HG03565 (cell line): ENCODE results near the gene GPN3.
"Not testable (repeated sequence)": the region's sequence is repeated elsewhere in the genome, so short reads cannot be mapped to it uniquely, and the experiment has no call there.

Source experiments
- ATAC-seq: cut with Tn5 transposase; IDR thresholded peaks from one replicate; pipeline ENCODE4 v1.9.1; 2021; ENCODE audit warnings: mild to moderate bottlenecking, moderate library complexity; ENCODE audit not compliant: unreplicated experiment

The GPN3 gene

DNA sequence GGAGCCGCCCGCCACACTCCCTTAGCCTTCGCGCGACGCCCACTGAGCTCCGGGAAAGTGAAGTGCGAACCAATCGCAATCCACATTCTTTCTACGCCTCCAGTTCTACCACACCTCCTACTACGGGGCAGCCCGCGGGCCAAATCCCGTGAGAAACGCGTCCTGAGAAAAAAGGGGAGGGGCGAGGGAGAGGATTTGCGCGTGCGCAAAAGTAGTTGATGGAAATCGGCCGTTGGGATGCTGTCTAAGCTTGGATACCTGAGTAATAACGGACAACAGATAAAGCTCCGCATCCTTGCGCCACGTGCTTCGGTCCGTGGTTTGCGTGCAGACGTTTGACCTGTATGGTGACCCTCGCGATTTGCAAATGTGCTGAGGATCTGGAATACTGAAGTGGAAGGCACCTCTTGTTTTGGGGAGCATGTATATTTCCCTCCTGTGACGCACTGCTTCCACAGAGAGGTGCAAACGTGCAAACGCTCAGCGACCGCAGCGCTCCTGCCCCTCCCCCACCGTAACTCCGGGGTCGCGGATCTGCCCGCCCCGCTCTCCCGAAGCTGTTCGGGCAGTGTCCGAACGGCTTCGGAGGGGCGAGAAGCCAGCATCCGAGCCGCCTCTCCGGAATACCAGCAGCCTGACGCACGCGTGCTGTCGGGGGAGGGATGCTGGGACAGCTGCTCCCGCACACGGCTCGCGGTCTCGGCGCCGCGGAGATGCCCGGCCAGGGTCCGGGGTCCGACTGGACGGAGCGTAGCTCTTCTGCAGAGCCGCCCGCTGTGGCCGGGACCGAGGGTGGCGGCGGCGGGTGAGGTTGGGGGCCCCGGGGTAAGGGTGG is at the start of gene GPN3, which contains the start of gene FAM216A:
Gene GPN3 (minus strand): TSS at position 44 of the 835 bp plus-strand sequence. CDS start 54 bp downstream, outside the sequence.
Gene FAM216A (plus strand): TSS at position 632 of the 835 bp plus-strand sequence. CDS start 31 bp downstream, at position 663.
- ATAC-seq: peak; percentile 71

- ATAC-seq: no peak
Observed at GRCh38 chr12:110516995-110517394, 48.9 kb upstream of the GPN3 start.

DNA sequence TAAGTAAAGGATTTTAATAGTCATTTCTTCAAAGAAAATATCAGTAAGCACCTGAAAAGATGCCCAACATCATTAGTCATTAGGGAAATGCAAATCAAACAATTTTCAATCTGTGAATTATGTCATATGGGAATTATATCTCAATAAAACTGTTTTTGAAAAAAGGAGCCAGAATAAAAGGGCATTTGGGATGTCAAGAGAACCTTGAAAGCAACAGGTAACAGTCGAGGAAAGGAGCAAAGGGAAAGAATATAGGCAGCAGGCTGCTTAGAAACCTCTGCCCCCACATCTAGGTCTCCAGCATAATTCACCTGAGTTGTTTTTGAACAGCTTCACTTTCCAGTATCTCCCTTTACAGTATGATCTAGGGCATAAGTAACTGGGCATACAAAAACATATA is 46.3 kb upstream of the GPN3 start:
- no peak for ATAC-seq

GRCh38 chr12:110513842-110514241 is 45.8 kb upstream of the GPN3 start:
- ATAC-seq: no peak

DNA sequence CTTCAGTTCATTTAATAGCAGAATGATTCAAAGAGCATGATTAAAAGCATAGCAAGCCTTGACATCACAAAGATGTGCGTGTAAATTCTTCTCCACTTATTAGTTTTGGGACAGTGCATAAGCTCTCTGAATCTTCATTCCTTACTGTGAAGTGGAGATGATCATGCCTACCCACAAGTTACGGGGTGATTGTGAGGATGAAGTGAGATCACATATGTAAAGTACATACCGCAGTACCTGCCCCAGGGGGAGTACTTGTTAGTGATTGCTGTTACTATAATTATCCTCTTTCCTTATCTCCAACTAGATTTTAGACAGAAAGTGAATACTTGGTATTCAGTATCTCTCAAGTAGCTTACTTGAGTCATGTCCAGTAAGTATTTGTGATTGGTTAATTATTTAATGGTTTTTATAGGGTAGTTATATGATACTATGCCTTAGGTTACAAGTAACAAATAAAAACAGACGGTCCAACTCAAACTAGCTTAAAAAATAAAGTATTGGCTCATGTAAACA is 40.1 kb upstream of the GPN3 start:
- ATAC-seq: no peak

DNA sequence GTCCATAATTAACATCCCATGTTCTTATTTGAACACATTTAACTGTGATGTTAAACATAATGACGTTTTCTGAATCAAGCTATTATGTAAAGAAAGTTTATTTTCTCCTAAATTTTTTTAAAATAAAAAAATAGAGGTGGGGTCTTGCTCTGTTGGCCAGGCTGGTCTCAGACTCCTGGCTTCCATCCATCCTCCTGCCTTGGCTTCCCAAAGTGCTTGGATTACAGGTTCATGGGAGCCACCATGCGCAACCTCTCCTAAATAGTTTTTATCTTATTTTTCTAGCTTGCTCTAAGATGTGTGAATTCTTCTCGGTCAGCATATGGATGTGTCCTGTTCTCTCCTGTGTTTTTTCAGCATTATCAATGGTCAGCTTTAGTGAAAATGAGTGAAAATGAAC is 37.3 kb upstream of the GPN3 start:
- ATAC-seq: no peak

DNA sequence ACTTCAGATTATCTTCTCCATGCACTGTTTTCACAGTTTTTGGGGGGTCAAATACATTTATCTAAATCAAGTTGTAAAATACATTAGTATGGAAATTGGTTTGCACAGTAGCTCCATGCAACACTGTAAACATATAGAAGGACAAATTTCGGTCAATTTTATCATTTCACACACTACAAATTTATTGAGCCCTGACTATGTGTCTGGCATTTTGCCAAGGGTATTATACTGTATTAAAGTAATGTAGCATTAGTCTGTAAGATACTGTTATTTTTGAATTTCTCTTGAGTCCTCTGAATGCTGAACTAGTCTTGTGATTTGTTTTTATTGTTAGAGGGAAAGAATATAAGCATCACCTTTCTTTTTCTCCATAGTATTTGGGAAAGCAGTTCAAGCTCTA is 35.4 kb upstream of the GPN3 start:
- no peak for ATAC-seq

DNA sequence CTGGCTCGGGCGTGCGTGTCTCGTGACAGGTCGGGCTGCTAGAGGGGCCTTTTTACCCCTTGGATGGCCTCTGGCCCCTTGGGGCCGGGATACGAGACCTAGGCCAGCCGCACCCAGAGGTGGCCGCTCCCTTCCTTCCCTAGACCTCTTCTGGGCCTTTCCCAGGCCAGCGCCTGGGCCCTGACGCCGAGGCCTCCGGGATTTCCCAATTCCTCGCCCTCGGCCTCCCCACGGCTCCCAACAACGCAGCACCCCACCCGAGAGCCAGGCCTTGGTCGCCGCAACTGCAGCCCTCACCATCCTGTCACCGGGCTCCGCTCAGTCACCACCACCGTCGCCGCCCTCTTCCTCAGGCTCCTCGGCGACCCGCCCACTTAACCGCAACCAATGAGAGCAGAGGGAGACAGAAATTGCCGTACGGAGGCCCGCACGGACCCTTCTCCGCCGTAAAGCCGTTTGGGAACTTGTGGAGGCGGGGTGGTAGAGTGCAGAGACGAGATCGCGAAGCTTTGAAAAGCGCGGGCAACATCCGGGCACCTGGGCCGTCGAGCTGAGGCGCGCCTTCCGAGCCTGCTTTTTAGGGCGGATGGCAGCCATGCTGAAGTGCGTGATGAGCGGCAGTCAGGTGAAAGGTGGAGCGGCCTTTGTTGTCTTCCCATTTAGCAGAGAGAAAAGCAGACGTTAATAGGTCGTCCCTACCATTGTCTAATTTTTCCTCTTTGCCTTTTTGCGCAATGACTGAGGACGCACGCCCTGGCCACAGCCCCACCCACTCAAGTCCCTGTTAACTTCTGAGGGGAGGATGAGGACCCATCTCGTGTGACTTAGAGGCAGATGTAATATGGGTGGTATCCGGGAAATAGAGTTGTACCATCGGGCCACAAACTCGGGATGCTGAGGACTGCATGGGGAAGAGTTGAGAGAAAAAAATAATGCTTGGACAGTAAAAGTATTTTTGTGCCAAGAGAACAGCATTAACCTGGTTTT is 34.0 kb upstream of the GPN3 start, which contains the start of the genes RAD9B and VPS29:
Gene RAD9B (plus strand): TSS at position 580 of the 987 bp plus-strand sequence. CDS start 7 bp downstream, at position 587.
Gene VPS29 (minus strand): TSS at position 360 of the 987 bp plus-strand sequence. CDS start 60 bp downstream, at position 300.
- peak; percentile 89 for ATAC-seq

DNA sequence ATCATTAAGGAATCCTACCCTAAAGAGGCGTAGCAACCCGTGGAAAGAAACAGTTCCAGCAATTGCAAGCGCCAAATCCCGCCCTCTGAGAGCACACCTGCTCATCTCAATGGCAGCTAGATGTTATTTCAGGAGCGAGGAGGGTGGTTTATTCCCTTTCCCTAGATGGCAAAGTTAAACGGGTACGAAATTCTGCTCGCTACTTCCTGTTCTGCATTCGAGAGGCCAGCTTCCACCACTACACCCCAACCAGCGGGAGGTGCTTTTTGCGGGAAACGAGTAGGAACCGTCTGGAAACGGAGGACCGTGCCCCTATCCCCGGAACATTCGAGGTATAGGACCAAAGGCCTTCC is 33.3 kb upstream of the GPN3 start:
- ATAC-seq: peak; percentile 1

- ATAC-seq: no peak
Observed at GRCh38 chr12:110498984-110499706, 31.1 kb upstream of the GPN3 start.

DNA sequence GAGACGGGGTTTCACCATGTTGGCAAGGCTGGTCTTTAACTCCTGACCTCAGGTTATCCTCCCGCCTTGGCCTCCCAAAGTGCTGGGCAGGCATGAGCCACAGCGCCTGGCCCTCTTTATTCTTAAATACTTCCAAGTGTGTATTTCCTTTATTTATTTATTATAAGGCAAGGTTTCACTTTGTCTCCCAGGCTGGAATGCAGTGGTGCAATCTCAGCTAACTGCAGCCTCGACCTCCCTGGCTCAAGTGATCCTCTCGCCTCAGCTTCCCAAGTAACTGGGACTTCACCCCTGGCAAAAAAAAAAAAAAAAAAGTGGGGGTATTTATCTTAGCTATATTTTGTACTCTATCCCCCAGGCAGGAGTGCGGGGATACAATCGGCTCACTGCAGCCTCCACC is 7.4 kb upstream of the GPN3 start:
- ATAC-seq: no peak

- no peak for ATAC-seq
Observed at GRCh38 chr12:110467847-110468213, 227 bp downstream of the GPN3 start.

DNA sequence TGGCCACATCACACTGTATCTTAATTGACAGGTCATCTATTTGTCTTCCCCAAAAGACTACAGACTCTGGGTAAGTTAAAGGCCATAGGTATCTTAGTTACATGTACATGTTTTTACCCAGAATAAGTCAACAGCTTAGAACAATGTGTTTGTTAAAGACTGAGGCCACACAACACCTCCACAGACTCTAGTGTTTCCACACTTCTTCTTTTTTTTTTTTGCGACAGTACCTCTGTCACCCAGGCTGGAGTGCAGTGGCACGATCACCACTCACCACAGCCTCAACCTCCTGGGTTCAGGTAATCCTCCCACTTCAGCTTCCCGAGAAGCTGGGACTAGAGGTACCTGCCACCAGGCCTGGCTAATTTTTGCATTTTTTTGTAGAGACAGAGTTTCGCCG is 1.3 kb downstream of the GPN3 start:
- ATAC-seq: no peak

- ATAC-seq: not testable (repeated sequence)
Observed at GRCh38 chr12:110465765-110466164, 2.3 kb downstream of the GPN3 start.

DNA sequence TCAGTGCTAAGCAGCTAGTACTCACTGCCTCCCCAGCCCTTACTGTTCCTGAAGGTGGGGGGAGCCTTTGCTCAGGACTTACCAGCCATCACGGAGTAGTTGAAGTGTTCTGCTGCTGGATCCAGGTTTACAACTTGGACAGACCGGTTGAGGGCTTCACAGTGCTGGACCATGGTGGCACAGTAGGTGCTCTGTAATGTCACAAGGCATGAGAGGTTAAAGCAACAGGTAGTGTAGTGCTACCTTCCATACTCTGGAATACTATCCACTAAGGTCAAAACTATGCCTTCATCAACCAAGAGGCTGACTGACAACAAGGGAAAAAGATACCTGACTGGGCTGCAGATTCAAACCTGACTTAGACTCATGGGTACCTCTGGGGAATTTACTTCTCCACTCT is 3.0 kb downstream of the GPN3 start:
- ATAC-seq: no peak

- not testable (repeated sequence) for ATAC-seq
Observed at GRCh38 chr12:110461189-110461588, 6.9 kb downstream of the GPN3 start.

- no peak for ATAC-seq
Observed at GRCh38 chr12:110458756-110459155, 9.3 kb downstream of the GPN3 start.

DNA sequence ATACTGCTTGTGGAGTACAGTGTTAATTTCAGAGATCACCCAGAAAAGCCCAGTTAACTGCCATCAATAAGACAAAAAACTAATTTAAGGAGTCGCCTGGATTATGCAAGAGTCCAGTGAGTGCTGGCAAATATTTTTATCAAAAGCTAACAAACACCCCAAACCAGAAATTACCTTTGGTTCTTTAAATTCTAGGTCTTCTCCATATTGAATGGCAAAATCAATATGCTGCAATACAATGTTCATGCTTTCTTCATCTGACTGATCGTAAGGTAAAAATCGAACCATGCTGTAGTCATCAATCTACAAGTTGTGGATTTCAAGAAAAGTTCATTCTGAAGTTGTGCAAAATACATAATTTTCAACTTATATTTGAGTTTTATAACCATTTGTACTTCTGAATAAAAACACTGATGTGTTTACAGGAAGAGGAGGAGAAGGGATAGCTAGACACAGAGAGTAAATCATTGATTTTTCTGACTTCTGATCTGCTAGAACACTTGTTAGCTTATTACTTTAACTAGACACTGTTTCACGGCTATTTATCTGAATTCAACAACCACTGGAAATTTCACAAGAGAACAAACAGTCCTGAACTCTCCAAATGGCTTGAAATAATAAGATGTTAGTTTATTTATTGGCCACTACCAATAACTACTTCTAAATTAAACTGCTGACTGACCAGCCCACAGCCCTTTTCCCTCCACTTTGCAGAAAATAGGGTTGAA is 14.3 kb downstream of the GPN3 start:
- no peak for ATAC-seq

DNA sequence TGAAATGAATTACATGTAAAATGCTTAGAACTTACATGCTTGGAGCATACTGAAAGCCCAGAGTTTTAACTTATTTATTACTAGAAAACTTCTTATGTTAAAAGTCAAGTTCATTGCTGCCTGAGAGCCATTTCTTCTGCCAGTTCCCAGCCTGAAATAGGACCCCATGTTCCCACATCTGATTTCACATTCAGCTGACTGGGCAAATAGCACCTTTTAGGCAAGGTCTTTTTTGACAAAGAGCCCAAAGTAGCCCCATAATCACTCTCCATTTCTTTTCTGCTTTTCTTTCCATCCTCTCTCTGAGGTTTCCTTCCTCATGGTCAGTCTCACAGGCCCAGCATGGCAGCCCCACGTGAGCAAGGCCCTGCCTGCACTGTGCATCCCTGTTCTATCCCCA is 16.8 kb downstream of the GPN3 start:
- no peak for ATAC-seq
